Cortex of kidney (tissue), 1 donor: Measurements from ENCODE around the gene LIN7A.
"Not testable (repeated sequence)": the region's sequence is repeated elsewhere in the genome, so short reads cannot be mapped to it uniquely, and the experiment has no call there.

Experiments
- DNase-seq: peaks from one replicate; lab custom pipeline; 2025; lab: John Stamatoyannopoulos, UW

The LIN7A gene

DNA sequence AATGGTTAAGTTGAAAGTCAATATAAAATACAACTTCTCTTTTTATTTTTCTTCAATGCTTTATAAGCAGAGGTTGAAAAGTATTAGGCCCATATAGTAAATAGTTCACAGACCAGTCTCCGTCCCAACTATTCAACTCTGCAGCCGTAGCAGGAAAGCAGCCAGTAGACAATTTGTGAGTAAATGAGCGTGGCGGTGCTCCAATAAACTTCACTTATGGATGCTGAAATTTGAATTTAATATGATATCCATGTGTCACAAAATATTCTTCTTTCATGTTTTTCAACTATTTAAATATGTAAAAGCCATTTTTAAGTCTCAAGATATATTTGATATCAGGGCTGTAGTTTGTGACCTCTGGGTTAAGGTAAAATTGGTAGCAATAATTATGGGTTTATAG lies 17.7 kb downstream of the LIN7A start:
- DNase-seq, result no peak

DNA sequence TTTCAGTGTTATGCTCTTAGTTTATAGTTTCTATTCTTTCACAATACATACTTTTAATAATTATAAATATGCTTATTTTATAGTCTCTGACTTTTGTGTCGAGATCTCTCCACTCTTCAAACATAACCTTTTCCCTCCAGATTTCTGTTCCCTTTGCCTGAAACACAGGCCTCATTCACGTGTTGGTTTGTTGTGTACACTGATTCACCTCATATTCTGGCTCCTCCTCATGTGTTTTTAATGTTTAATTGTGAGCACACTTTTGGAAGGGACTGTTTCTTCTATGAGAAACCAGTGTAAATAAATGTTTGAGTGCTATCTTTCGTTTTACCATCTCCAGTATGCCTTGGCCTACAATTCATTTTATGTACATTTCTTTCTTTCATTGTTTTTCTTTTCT lies 20.1 kb downstream of the LIN7A start:
- DNase-seq, result no peak

DNA sequence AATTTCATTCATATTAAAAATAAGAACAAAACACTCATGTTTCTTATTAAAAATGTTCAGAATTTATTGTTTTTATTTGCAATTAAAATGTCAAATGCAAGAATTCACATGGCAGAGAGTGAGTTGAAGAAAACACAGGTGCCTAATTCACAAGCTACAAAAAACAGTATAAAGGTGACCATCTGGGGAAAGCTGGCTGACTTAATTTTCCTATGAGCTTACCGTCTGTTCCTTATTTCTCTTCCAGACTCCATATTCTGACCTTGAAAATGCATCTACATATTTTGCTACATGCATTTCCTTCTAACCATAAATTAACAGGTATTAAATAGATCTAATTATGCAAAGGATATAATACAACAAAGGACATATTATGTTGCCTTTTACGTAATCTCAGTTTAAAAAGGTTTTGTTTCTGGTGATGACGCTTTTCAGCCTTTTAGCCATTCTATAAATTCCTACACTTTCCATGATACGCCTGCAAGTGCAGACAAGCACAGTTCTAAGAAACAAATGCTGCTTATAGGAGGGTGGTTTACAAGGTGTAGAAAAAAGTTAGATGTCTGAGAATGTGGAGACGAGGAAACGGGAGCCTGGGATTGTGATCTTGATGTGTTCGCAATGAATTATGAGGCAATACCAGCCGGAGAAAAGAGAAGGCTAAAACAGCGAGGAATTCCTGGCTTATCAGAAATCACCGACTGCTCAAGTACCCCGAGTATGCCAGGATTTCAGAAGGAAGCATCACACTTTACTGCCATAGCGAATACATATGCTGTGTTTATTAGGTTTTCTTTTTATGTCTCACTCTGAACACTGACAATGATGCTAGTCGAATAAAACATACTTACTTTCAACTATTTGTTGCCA lies 24.6 kb downstream of the LIN7A start:
- DNase-seq, result no peak

- no peak for DNase-seq
These were observed 28.4 kb downstream of the LIN7A start for GRCh38 chr12:80909370-80909769.

- DNase-seq, result no peak
These were observed 35.0 kb downstream of the LIN7A start for GRCh38 chr12:80902711-80903110.

DNA sequence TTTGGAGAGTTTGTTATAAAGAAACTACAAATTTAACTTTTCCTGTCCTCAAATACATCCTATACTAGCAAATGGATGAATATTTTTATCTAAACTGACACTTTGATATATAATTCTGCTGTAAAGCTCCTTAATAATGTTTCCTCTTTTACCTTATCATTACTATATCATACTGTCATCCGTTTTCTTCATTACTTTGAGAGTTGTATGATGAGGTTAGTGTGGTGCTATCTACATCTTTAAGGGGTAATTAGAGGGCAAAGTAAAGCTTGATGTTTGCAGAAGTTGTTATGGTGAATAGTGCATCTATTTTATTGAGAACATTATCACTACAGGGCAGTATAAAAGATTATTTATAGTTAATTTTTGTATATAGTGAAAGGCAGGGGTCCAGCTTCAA lies 36.1 kb downstream of the LIN7A start:
- no peak for DNase-seq

DNA sequence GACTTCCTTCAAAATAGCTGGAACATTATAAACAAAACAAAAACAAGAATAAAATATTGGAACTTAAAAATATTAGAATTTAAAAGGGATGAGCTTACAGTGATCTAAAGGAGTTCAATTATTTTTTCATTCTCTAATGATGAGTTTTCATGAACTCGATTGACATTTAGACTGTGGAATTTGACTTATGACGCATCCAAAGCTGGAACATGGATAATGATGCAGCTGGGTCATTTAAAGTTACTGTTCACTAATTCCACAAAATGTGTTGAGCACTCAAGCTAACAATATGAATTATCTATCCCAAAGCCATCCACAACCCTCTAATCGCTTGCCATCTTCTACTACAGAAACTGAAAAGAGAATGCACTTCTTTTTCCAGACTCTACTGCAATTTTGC lies 42.5 kb downstream of the LIN7A start:
- no peak for DNase-seq

GRCh38 chr12:80894179-80894578 lies 43.6 kb downstream of the LIN7A start:
- no peak for DNase-seq

GRCh38 chr12:80892597-80893445 lies 44.9 kb downstream of the LIN7A start:
- no peak for DNase-seq

DNA sequence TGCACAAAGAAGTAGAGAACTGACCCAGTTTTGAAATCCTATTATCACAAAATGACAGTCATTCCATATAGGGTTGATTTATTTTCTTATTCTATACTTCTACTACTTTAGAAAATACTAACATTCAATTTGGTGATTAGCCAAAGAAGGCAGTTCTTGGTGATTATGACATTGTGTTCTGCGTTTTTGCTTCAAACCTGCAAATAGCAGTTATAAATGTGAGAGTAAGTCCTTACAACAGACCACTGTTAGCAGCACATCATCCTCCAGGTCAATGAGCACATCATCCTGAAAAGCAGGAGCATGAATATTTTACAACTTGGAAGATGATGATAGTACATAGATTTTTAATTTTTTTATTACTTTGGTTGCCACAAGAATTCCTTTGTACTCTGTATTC lies 53.1 kb downstream of the LIN7A start:
- no peak for DNase-seq

- DNase-seq, result no peak
These were observed 56.6 kb downstream of the LIN7A start for GRCh38 chr12:80881106-80881505.

DNA sequence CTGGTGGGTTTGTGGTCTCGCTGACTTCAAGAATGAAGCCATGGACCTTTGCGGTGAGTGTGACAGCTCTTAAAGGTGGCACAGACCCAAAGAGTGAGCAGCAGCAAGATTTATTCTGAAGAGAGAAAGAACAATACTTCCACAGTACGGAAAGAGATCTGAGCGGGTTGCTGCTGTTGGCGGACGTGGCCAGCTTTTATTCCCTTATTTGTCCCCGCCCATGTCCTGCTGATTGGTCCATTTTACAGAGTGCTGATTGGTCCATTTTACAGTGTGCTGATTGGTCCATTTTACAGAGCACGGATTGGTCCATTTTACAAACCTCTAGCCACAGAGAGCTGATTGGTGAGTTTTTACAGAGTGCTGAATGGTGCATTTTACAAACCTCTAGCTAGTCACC lies 59.3 kb downstream of the LIN7A start:
- not testable (repeated sequence) for DNase-seq

DNA sequence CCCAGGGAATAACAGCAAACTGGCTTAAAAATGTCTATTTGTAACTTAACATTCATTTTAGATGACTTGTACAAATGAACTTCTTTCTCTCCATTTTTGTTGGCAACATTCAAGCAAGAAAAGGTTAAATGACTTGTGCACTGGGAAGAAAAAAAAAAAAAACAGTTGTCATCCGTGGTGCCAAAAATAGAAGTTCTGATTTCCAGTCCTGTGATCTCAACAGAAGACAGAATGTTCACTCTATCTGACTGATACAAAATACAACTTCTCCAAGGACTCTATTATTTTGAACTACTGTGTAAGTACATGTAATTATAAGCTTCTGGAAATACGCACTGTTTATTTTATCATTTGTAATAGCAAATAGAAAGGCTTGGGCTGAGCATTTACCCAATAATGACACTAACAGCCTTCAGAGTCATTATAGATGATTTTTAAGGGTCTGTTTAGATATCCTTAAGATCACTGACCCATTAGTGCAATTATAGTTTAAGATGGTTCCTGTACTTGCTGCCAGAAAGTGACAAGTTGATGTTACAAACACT lies 59.9 kb downstream of the LIN7A start:
- no peak for DNase-seq

GRCh38 chr12:80872053-80872452 lies 65.7 kb downstream of the LIN7A start:
- DNase-seq, result no peak

DNA sequence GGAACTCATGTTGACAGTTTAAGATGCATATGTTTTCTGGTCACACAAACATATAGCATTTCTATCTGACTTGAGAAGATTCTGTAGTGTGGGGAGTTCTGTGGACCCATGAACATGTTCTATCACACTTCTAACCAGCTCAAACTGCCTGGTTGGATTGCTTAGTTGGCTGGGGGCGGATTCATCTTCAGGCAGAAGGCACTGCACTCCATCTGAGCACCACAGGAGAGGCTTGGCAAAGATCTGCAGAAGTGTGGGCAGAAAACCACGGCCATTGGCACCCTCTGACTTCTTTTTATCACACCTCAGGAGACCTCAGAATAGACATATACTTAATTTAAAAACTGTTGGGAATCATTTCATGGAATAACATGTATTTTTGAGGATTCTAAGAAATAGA lies 68.5 kb downstream of the LIN7A start:
- DNase-seq, result no peak

GRCh38 chr12:80868576-80868975 lies 69.2 kb downstream of the LIN7A start:
- DNase-seq, result no peak

DNA sequence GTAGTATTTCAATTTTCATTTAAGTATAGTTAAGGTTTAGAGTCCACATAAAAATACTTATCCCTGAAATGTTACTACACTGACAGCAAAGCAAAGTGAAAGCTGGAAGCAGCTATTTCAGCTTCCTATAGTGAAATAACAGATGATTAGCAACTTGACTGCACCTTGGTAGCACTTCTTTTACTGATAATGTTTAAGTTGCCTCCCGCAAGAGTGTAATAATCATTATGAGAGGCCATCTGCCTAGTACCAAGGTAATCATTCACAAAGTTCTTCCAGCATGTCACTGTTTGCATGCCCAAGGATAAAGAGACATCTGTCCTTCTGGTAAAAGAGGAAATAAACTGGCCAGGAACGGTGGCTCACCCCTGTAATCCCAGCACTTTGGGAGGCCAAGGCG lies 69.8 kb downstream of the LIN7A start:
- no peak for DNase-seq

DNA sequence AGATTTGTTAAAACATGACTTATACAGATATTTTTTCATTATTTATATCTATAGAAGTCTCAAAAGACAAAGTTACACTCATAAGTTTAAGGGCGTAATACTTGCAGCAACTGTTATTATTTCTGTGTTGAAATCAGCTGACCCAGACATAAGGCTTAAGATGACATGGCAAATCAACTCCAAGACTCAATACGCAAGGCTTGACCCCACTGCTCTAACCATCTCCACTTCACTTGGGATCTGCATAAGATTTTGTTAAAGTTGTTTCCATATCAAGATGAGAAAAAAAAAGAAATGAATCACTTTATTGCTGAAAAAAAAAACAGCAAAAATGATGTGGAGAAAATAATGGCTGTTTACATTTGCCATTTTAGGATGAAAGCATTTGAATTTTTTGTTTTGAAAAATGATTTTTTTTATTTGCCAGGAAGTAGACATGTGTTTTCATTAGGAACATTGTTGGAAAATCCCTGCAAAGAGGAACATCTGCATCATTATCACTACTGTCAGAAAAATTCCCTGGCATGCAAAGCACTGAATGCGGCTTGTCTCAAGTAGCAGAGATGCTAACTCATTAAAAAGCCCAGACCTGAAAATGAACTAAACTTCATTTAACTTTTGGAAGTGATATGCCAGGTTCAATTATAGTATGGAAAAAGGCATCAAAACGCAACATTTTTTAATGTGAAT lies 73.5 kb downstream of the LIN7A start:
- DNase-seq, result no peak

DNA sequence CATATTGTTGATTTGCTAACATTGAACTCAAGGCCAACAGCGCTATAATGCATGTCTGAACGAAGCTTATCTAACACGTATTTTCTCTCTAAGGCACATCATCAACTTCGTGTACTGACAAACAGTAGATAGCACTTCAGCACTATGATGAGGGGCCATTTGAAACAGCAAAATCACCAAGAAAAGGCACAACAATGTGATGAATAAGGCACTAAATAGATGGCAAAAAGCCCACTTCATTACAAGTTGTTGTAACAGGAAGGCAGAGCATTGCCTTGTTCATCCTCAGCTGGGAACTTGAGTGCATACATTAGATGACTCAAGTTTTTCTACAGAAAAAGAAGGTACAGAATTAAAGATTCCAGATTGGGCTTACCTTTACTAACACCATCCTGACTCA lies 75.2 kb downstream of the LIN7A start:
- DNase-seq, result no peak

DNA sequence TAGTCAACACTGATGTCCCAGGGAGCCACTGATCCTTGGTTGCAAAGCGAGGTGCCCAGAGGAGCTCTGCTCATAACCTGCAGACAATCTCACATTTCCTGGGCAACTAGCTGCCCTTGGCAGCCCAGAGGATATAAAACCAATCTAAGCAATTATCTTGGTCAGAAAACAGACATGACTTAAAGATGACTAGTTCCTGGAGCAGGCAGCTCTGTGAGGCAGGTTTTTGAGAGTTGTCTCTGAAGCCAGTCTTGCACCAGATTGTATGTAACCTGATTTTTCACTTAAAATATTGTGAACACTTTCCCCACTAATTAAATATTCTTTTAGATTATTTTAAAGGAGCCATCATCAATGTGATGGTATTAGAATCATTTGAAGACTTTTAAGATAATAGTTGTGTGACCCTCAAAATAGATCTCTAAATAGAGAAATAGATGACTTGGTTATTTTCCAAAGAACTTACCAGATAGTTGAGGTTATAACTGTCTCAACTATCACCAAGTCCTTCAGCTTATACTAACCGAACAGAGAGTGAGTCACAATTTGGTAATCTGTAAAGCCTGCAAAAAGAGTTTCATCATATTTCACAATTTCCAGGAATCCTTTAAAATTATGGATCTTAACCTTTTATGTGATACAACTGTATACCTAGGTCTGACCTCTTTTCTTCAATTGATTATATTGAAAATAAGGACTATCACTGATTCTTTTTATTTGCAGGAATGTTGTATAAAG lies 75.9 kb downstream of the LIN7A start:
- DNase-seq, result no peak

DNA sequence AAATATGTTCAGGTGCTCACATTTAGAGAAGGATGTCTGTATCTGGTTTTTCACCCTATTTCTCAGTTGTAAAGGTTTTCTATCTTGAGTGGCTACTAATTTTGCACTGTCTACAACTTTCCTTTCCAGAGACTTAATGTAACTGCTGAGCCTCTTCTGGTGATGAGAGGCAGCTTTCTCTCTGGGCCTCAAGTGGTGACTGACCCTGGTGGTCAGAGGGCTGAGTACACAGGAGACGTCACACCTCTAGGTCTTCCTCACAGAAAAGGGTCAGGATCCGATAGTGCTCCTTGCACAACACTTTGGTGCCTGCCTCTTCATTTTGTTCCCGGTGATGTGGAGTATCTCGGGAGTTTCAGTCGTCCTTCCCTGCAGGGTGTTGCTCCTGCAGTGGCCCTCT lies 76.8 kb downstream of the LIN7A start:
- DNase-seq, result no peak

DNA sequence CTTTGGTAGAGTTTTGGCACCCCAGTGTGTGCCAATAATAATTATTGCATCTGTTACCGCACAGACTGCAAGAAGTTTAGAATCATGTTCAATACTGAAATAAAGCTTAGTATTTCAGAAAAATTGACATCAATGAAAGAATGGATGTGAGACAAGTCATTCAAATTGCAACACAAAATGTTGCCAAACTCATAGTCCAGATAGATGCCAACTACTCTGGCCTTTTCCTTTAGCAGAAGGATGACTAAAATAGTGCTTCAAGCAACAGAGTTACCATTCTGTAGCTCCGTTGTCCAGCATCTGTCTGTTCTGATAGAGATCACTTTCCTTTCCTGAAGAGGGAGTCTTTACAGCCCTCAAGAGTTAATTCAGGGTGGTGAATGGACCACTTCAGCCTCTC lies 77.5 kb downstream of the LIN7A start:
- DNase-seq, result no peak
